Omental fat pad (tissue), 4 donors: Measurements from ENCODE around the gene HDAC10. TPM values are rescaled to one million over a fixed set of nuclear protein-coding genes. Genes with fewer than 3 reads are reported as not detected.

Experiments
- ATAC-seq: fragments of 150-250 bp; one replicate; pipeline ENCODE4 v1.9.1; 2016; ENCODE audit warnings: mild to moderate bottlenecking, moderate library complexity; ENCODE audit not compliant: low FRiP score
- DNase-seq: peaks from one replicate; pipeline ENCODE4 v3.0.0-alpha.2; 2019; ENCODE audit warnings: low spot score
- CTCF ChIP-seq, 3 donors: fragments of 450-650 bp; IDR thresholded peaks; one replicate each; pipeline ENCODE4 v1.5.1; 2016 to 2017; ENCODE audit warnings: antibody characterized with exemption in 3 of 3, mild to moderate bottlenecking in 3 of 3, moderate library complexity in 2 of 3
- total RNA-seq, 4 donors: library from RNA; depleted of rRNA; stranded (reverse); fragments of >200 nt; gene quantifications; one replicate each; pipeline ENCODE4 v1.1.0, GENCODE V29; 2016

The HDAC10 gene
- total RNA-seq, 4 donors from 2014 or later, result 18.4 to 53.8 (median 23.6) TPM

GRCh38 chr22:50249341-50250248, 1.5 kb downstream of the HDAC10 start:
- no peak for ATAC-seq
- DNase-seq, result no peak
- TF ChIP-seq CTCF (IDR thresholded peaks at IDR 0.05), result no peak

GRCh38 chr22:50248196-50249081, 2.6 kb downstream of the HDAC10 start:
- TF ChIP-seq CTCF (IDR thresholded peaks at IDR 0.05), result no peak
- DNase-seq, result no peak
- ATAC-seq, result no peak

- DNase-seq (no peak), ATAC-seq (no peak)
- no peak for TF ChIP-seq CTCF (IDR thresholded peaks at IDR 0.05)
Observed at GRCh38 chr22:50247748-50248147, 3.3 kb downstream of the HDAC10 start.

GRCh38 chr22:50246242-50247175, 4.6 kb downstream of the HDAC10 start:
- TF ChIP-seq CTCF (IDR thresholded peaks at IDR 0.05), result no peak

GRCh38 chr22:50245214-50246072, 5.6 kb downstream of the HDAC10 start:
- DNase-seq (no peak), ATAC-seq (no peak)
- no peak for TF ChIP-seq CTCF (IDR thresholded peaks at IDR 0.05)

More at GRCh38 chr22:50246242-50247175, 4.6 kb downstream of the HDAC10 start:
- no peak for ATAC-seq
- no peak for DNase-seq
